Measurements from ENCODE around the gene PLAAT3.

PLAAT3 gene

GRCh38 chr11:63569570-63569969, 44.7 kb downstream of the PLAAT3 start:
- no peaks in the 10 kb centered on the region for H3K36me3 ChIP-seq (ENCODE audit: control insufficient read depth, insufficient read depth, low read length)
- H3K4me1 ChIP-seq (ENCODE audit: control insufficient read depth, insufficient read depth, low read length): no peaks in the 10 kb centered on the region; the same call in 1 of the 2 replicates
- H3K9me3 ChIP-seq (ENCODE audit: control insufficient read depth, insufficient read depth, low read length): no peaks in the 10 kb centered on the region
- DNase-seq (ENCODE audit: low read depth, low spot score): no peak
- no peaks in the 10 kb centered on the region for H3K27me3 ChIP-seq (ENCODE audit: control insufficient read depth, insufficient read depth, low read length)
- H3K4me3 ChIP-seq (ENCODE audit: low read length): no peak overlapping the region
- H3K27ac ChIP-seq (ENCODE audit: low read length): no peak overlapping the region
- no CpG with 5 or more reads among the region's 3 CpGs for WGBS (ENCODE audit: insufficient coverage, insufficient read length)

GRCh38 chr11:63567044-63567840, 47.0 kb downstream of the PLAAT3 start:
- H3K27me3 ChIP-seq (ENCODE audit: control insufficient read depth, insufficient read depth, low read length): no peaks in the 10 kb centered on the region
- H3K9me3 ChIP-seq (ENCODE audit: control insufficient read depth, insufficient read depth, low read length): no peaks in the 10 kb centered on the region
- no peak for DNase-seq (ENCODE audit: low read depth, low spot score)
- no peak overlapping the region for H3K4me3 ChIP-seq (ENCODE audit: low read length)
- 100% methylated on average over 1 of the region's 5 CpGs for WGBS (ENCODE audit: insufficient coverage, insufficient read length)
- H3K36me3 ChIP-seq (ENCODE audit: control insufficient read depth, insufficient read depth, low read length): no peaks in the 10 kb centered on the region
- no peak overlapping the region for H3K27ac ChIP-seq (ENCODE audit: low read length)
- no peaks in the 10 kb centered on the region; the same call in 1 of the 2 replicates for H3K4me1 ChIP-seq (ENCODE audit: control insufficient read depth, insufficient read depth, low read length)

GRCh38 chr11:63564784-63565350, 49.4 kb downstream of the PLAAT3 start:
- Histone ChIP-seq H3K9me3 (ENCODE audit: control insufficient read depth, insufficient read depth, low read length) (no peaks in the 10 kb centered on the region), H3K4me3 (ENCODE audit: low read length) (no peak overlapping the region), H3K4me1 (ENCODE audit: control insufficient read depth, insufficient read depth, low read length) (no peaks in the 10 kb centered on the region; the same call in 1 of the 2 replicates), H3K27ac (ENCODE audit: low read length) (no peak overlapping the region), H3K36me3 (ENCODE audit: control insufficient read depth, insufficient read depth, low read length) (no peaks in the 10 kb centered on the region), H3K27me3 (ENCODE audit: control insufficient read depth, insufficient read depth, low read length) (no peaks in the 10 kb centered on the region)
- no peak for DNase-seq (ENCODE audit: low read depth, low spot score)
- no CpG with 5 or more reads among the region's 4 CpGs for WGBS (ENCODE audit: insufficient coverage, insufficient read length)

- Histone ChIP-seq H3K27ac (ENCODE audit: low read length) (no peak overlapping the region), H3K9me3 (ENCODE audit: control insufficient read depth, insufficient read depth, low read length) (no peaks in the 10 kb centered on the region), H3K36me3 (ENCODE audit: control insufficient read depth, insufficient read depth, low read length) (no peaks in the 10 kb centered on the region), H3K27me3 (ENCODE audit: control insufficient read depth, insufficient read depth, low read length) (no peaks in the 10 kb centered on the region), H3K4me3 (ENCODE audit: low read length) (no peak overlapping the region), H3K4me1 (ENCODE audit: control insufficient read depth, insufficient read depth, low read length) (no peaks in the 10 kb centered on the region; the same call in 1 of the 2 replicates)
- no CpG with 5 or more reads among the region's 7 CpGs for WGBS (ENCODE audit: insufficient coverage, insufficient read length)
- no peak for DNase-seq (ENCODE audit: low read depth, low spot score)
Measured at GRCh38 chr11:63564056-63564774, 50.0 kb downstream of the PLAAT3 start.

- no peak for DNase-seq (ENCODE audit: low read depth, low spot score)
- H3K4me3 ChIP-seq (ENCODE audit: low read length): no peak within 1 kb of the TSS
- no peaks in the 10 kb centered on the region for H3K36me3 ChIP-seq (ENCODE audit: control insufficient read depth, insufficient read depth, low read length)
- no CpG with 5 or more reads among the region's 13 CpGs for WGBS (ENCODE audit: insufficient coverage, insufficient read length)
- H3K4me1 ChIP-seq (ENCODE audit: control insufficient read depth, insufficient read depth, low read length): no peaks in the 10 kb centered on the region; the same call in 1 of the 2 replicates
- H3K9me3 ChIP-seq (ENCODE audit: control insufficient read depth, insufficient read depth, low read length): no peaks in the 10 kb centered on the region
- no peaks in the 10 kb centered on the region for H3K27me3 ChIP-seq (ENCODE audit: control insufficient read depth, insufficient read depth, low read length)
- H3K27ac ChIP-seq (ENCODE audit: low read length): no peak within 1 kb of the TSS
Measured at GRCh38 chr11:63563201-63564055, 50.8 kb downstream of the PLAAT3 start, which contains the start of gene PLAAT2. Gene PLAAT2, minus strand, starts transcription at chr11:63563379. Its CDS starts 55 bp downstream, at chr11:63563324.

- Histone ChIP-seq H3K27me3 (ENCODE audit: control insufficient read depth, insufficient read depth, low read length) (no peaks in the 10 kb centered on the region), H3K36me3 (ENCODE audit: control insufficient read depth, insufficient read depth, low read length) (no peaks in the 10 kb centered on the region), H3K27ac (ENCODE audit: low read length) (no peak overlapping the region), H3K4me1 (ENCODE audit: control insufficient read depth, insufficient read depth, low read length) (no peaks in the 10 kb centered on the region; the same call in none of the 2 replicates), H3K9me3 (ENCODE audit: control insufficient read depth, insufficient read depth, low read length) (no peaks in the 10 kb centered on the region), H3K4me3 (ENCODE audit: low read length) (no peak overlapping the region)
- WGBS (ENCODE audit: insufficient coverage, insufficient read length): no CpG with 5 or more reads among the region's 7 CpGs
- no peak for DNase-seq (ENCODE audit: low read depth, low spot score)
Measured at GRCh38 chr11:63560506-63561180, 53.6 kb downstream of the PLAAT3 start.

GRCh38 chr11:63558459-63559157, 55.6 kb downstream of the PLAAT3 start:
- no peak overlapping the region for H3K4me3 ChIP-seq (ENCODE audit: low read length)
- H3K4me1 ChIP-seq (ENCODE audit: control insufficient read depth, insufficient read depth, low read length): no peaks in the 10 kb centered on the region; the same call in none of the 2 replicates

GRCh38 chr11:63557570-63557969, 56.7 kb downstream of the PLAAT3 start:
- Histone ChIP-seq H3K9me3 (ENCODE audit: control insufficient read depth, insufficient read depth, low read length) (no peaks in the 10 kb centered on the region), H3K27me3 (ENCODE audit: control insufficient read depth, insufficient read depth, low read length) (no peaks in the 10 kb centered on the region), H3K36me3 (ENCODE audit: control insufficient read depth, insufficient read depth, low read length) (no peaks in the 10 kb centered on the region), H3K4me1 (ENCODE audit: control insufficient read depth, insufficient read depth, low read length) (no peaks in the 10 kb centered on the region; the same call in none of the 2 replicates), H3K4me3 (ENCODE audit: low read length) (no peak overlapping the region), H3K27ac (ENCODE audit: low read length) (no peak overlapping the region)
- no peak for DNase-seq (ENCODE audit: low read depth, low spot score)
- no CpG with 5 or more reads among the region's 7 CpGs for WGBS (ENCODE audit: insufficient coverage, insufficient read length)

More at GRCh38 chr11:63558459-63559157, 55.6 kb downstream of the PLAAT3 start:
- Histone ChIP-seq H3K27ac (ENCODE audit: low read length) (no peak overlapping the region), H3K9me3 (ENCODE audit: control insufficient read depth, insufficient read depth, low read length) (no peaks in the 10 kb centered on the region), H3K27me3 (ENCODE audit: control insufficient read depth, insufficient read depth, low read length) (no peaks in the 10 kb centered on the region), H3K36me3 (ENCODE audit: control insufficient read depth, insufficient read depth, low read length) (no peaks in the 10 kb centered on the region)
- no CpG with 5 or more reads among the region's 7 CpGs for WGBS (ENCODE audit: insufficient coverage, insufficient read length)
- DNase-seq (ENCODE audit: low read depth, low spot score): no peak

GRCh38 chr11:63556404-63557013, 57.7 kb downstream of the PLAAT3 start:
- Histone ChIP-seq H3K9me3 (ENCODE audit: control insufficient read depth, insufficient read depth, low read length) (no peaks in the 10 kb centered on the region), H3K36me3 (ENCODE audit: control insufficient read depth, insufficient read depth, low read length) (no peaks in the 10 kb centered on the region), H3K27ac (ENCODE audit: low read length) (no peak overlapping the region), H3K4me3 (ENCODE audit: low read length) (no peak overlapping the region), H3K27me3 (ENCODE audit: control insufficient read depth, insufficient read depth, low read length) (no peaks in the 10 kb centered on the region), H3K4me1 (ENCODE audit: control insufficient read depth, insufficient read depth, low read length) (no peaks in the 10 kb centered on the region; the same call in none of the 2 replicates)
- no CpG with 5 or more reads among the region's 7 CpGs for WGBS (ENCODE audit: insufficient coverage, insufficient read length)
- no peak for DNase-seq (ENCODE audit: low read depth, low spot score)

Measured in iPS DF 6.9 (cell line).